GM23338 (cell line): ENCODE results near the gene DBF4B. TPM values are rescaled to one million over a fixed set of nuclear protein-coding genes. Genes with fewer than 3 reads are reported as not detected.

Experiments
- ATAC-seq: fragments of 200-7000 bp; cut with Tn5 transposase; 3 replicates; pipeline ENCODE4 v1.9.1; 2020
- DNase-seq: peaks from one replicate; pipeline ENCODE4 v3.0.0-alpha.2; 2015; ENCODE audit warnings: low spot score
- H2AFZ ChIP-seq: fragments of 200-600 bp; sonication (generic); 2 replicates; pipeline ENCODE4 v1.8.0; 2016; ENCODE audit warnings: antibody characterized with exemption, mild to moderate bottlenecking, moderate library complexity
- H3F3A ChIP-seq: fragments of 200-600 bp; sonication (generic); replicated peaks from 2 replicates; pipeline ENCODE4 v1.8.0; 2017; ENCODE audit warnings: antibody characterized with exemption, mixed run types, low read depth
- H3K27ac ChIP-seq: fragments of 200-600 bp; sonication (generic); 2 replicates; pipeline ENCODE4 v1.6.1; 2016; ENCODE audit warnings: low read depth
- H3K27me3 ChIP-seq: fragments of 200-600 bp; sonication (generic); 2 replicates; pipeline ENCODE4 v1.8.0; 2016; ENCODE audit warnings: mild to moderate bottlenecking, mixed run types, moderate library complexity; ENCODE audit not compliant: insufficient read depth
- H3K36me3 ChIP-seq: fragments of 200-600 bp; sonication (generic); 2 replicates; pipeline ENCODE4 v1.8.0; 2016; ENCODE audit warnings: mild to moderate bottlenecking; ENCODE audit not compliant: insufficient read depth
- H3K4me1 ChIP-seq: fragments of 200-600 bp; sonication (generic); 2 replicates; pipeline ENCODE4 v1.8.0; 2016; ENCODE audit warnings: mild to moderate bottlenecking, moderate library complexity; ENCODE audit not compliant: insufficient read depth
- H3K4me2 ChIP-seq: fragments of 200-600 bp; sonication (generic); 2 replicates; pipeline ENCODE4 v1.7.1; 2017; ENCODE audit warnings: mixed run types
- H3K4me3 ChIP-seq: fragments of 200-600 bp; sonication (generic); 2 replicates; pipeline ENCODE4 v1.6.1; 2016; ENCODE audit warnings: mixed run types
- H3K79me2 ChIP-seq: fragments of 200-600 bp; sonication (generic); replicated peaks from 2 replicates; pipeline ENCODE4 v1.8.0; 2017; ENCODE audit warnings: mild to moderate bottlenecking; ENCODE audit not compliant: insufficient read depth
- H3K9me2 ChIP-seq: fragments of 200-600 bp; sonication (generic); 2 replicates; pipeline ENCODE4 v1.8.0; 2017; ENCODE audit not compliant: insufficient read depth
- H4K20me1 ChIP-seq: fragments of 200-600 bp; sonication (generic); replicated peaks from 2 replicates; pipeline ENCODE4 v1.8.0; 2017; ENCODE audit warnings: mild to moderate bottlenecking; ENCODE audit not compliant: insufficient read depth
- H3K27ac Mint-ChIP-seq: 2 replicates; pipeline ENCODE4 v1.8.0; 2020; ENCODE audit warnings: inconsistent platforms, mild to moderate bottlenecking, moderate library complexity, mixed read lengths
- H3K27me3 Mint-ChIP-seq: 3 replicates; pipeline ENCODE4 v1.8.0; 2022; ENCODE audit warnings: low read depth, mild to moderate bottlenecking, moderate library complexity, mixed read lengths, inconsistent platforms; ENCODE audit not compliant: insufficient read depth, poor library complexity
- H3K36me3 Mint-ChIP-seq: 3 replicates; pipeline ENCODE4 v1.8.0; 2021; ENCODE audit warnings: low read depth, mild to moderate bottlenecking, inconsistent platforms, moderate library complexity, mixed read lengths
- H3K4me1 Mint-ChIP-seq: 3 replicates; pipeline ENCODE4 v1.8.0; 2020; ENCODE audit warnings: mild to moderate bottlenecking, inconsistent platforms, mixed read lengths
- H3K4me3 Mint-ChIP-seq: 3 replicates; pipeline ENCODE4 v1.8.0; 2021; ENCODE audit warnings: moderate library complexity, mild to moderate bottlenecking, inconsistent platforms, mixed read lengths
- H3K9me3 Mint-ChIP-seq: 3 replicates; pipeline ENCODE4 v1.8.0; 2020; ENCODE audit warnings: moderate library complexity, mild to moderate bottlenecking, inconsistent platforms, mixed read lengths
- CTCF ChIP-seq, 2 experiments: fragments of 200-600 bp in 1 of 2; sonication (generic) in 1 of 2; conservative IDR thresholded peaks; 2 replicates each; pipeline versions ENCODE4 v1.5.1 to v1.6.1; 2016 to 2017; ENCODE audit warnings: antibody characterized with exemption in 2 of 2, low read depth in 2 of 2, mild to moderate bottlenecking in 2 of 2, moderate library complexity in 1 of 2
- EZH2 ChIP-seq: fragments of 200-600 bp; sonication (generic); IDR thresholded peaks from one replicate; pipeline ENCODE4 v1.8.0; 2017; ENCODE audit warnings: antibody characterized with exemption, mild to moderate bottlenecking, low read depth; ENCODE audit not compliant: unreplicated experiment
- EZH2phosphoT487 ChIP-seq: fragments of 200-600 bp; sonication (generic); IDR thresholded peaks from one replicate; pipeline ENCODE4 v1.8.1; 2018; ENCODE audit warnings: antibody characterized with exemption; ENCODE audit not compliant: unreplicated experiment
- JUNB ChIP-seq: IDR thresholded peaks from one replicate; pipeline ENCODE4 v1.6.1; 2016; ENCODE audit warnings: antibody characterized with exemption; ENCODE audit not compliant: unreplicated experiment
- NANOG ChIP-seq: IDR thresholded peaks from 2 replicates; pipeline ENCODE4 v1.6.1; 2016; ENCODE audit warnings: antibody characterized with exemption, borderline replicate concordance
- POLR2AphosphoS5 ChIP-seq: IDR thresholded peaks from 2 replicates; pipeline ENCODE4 v1.6.1; 2016; ENCODE audit warnings: antibody characterized with exemption, low read depth
- STAT1 ChIP-seq: IDR thresholded peaks from one replicate; pipeline ENCODE4 v1.6.1; 2016; ENCODE audit warnings: antibody characterized with exemption; ENCODE audit not compliant: unreplicated experiment
- polyA plus RNA-seq: library from polyadenylated mRNA; unstranded; fragments of >200 nt; fragmentation: Nextera tagmentation; extraction: Ambion mirVana; gene quantifications from 2 replicates; pipeline ENCODE4 v1.2.1, GENCODE V29; 2016
- total RNA-seq: library from RNA; depleted of rRNA; stranded (reverse); fragments of >200 nt; shearing (Covaris generic); gene quantifications from 2 replicates; pipeline ENCODE4 v1.2.3, GENCODE V29; 2014
- TF ChIP-seq, protein P1 (sequence below): fragments of 250-450 bp; sonication (Bioruptor Pico); IDR thresholded peaks from 2 replicates; pipeline ENCODE4 v1.5.0; 2020; ENCODE audit warnings: mild to moderate bottlenecking, moderate library complexity

The DBF4B gene
- total and polyA plus RNA-seq, 2 experiments from 2014 or later = 9.9 to 16.4 TPM

DNA sequence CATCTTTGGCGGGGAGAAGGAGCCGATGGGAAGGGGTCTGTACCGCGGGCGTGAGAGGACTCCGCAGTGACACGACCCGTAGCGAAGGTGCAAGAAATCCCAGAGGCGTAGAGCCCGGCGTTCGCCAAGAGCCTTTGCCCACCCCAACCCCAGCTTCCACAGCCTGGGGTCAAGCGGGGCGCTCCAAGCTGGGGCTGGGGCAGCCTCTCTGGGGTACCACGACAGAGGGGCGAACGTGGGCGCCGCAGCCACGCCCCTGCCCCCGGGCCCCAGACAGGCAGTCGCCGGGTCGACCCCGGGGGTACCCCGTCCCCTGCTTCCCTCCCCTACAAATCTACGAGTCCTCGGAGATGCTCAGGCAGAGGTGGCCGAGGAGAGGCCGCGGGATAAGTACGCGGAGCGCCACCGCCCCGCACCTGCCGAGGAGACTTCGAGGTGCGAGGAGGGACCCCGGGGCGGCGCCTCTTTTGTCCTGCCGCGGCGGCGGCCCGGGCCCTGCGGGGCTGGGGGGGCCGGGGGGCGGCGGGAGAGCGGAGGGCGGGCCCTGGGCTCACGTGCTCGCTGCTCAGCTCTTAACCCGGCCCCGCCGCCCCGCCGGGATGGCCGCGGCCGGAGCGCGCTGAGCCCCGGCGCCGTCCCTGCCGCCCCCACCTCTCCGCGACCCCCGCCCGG is 50.1 kb downstream of the DBF4B start, which contains the start of gene ADAM11:
ADAM11 (plus strand) TSS at position 575 of the 672 bp plus-strand sequence. CDS start 212 bp downstream, outside the sequence.
- Mint-ChIP-seq H3K4me3 (peak within 1 kb of the TSS; percentile 65), H3K27ac (no peak within 1 kb of the TSS), H3K9me3 (no peaks in the 10 kb centered on the region), H3K27me3 (peaks cover 40% of the 10 kb centered on the region), H3K36me3 (no peaks in the 10 kb centered on the region), H3K4me1 (no peaks in the 10 kb centered on the region)
- Histone ChIP-seq H3K9me2 (no peaks in the 10 kb centered on the region), H3K4me2 (peak within 1 kb of the TSS; percentile 91), H3F3A (no peaks in the 10 kb centered on the region; the same call in 1 of the 2 replicates), H3K27me3 (peaks cover 52% of the 10 kb centered on the region), H3K36me3 (no peaks in the 10 kb centered on the region), H3K27ac (no peak within 1 kb of the TSS), H3K79me2 (no peaks in the 10 kb centered on the region), H3K4me3 (peak within 1 kb of the TSS; percentile 64), H2AFZ (peak within 1 kb of the TSS; percentile 94), H3K4me1 (no peaks in the 10 kb centered on the region), H4K20me1 (no peaks in the 10 kb centered on the region)
- DNase-seq (peak; percentile 69), ATAC-seq (peak; percentile 62)
- TF ChIP-seq EZH2 (peak; percentile 56), CTCF (conservative IDR thresholded peaks at IDR 0.05; ENCODE audit: low read depth in 2 of 2) (no peak)

DNA sequence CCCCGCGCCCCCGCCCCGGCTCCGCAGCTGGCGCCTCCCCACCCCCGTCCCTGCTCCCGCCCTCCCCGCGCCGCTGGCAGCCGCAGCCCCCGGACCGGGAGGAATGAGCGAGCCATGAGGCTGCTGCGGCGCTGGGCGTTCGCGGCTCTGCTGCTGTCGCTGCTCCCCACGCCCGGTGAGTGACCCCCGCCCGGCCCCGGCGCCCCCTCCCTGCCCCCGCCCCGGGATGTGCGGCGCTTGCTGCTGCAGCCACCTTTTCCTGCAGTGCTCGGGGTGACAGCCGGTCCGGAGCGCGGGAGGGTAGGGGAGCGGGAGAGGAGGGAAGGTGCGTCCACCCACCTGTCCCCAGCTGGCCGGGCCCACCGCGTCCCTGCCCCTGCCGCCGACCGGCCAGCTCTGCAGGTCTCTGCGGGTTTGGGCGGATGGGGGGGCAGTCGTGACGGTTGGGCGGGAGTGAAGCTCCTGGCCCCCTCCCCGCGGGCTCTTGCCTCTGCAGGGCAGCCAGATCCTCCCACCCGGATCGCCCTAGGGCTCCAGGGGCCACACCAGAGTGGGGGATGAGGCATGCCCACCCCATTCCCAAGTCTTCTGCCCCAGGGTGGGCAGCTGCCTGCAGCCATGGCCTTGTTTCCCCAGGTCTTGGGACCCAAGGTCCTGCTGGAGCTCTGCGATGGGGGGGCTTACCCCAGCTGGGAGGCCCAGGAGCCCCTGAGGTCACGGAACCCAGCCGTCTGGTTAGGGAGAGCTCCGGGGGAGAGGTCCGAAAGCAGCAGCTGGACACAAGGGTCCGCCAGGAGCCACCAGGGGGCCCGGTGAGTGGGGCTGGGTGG is 50.8 kb downstream of the DBF4B start:
- Histone ChIP-seq H3K27ac (no peak overlapping the region), H3K36me3 (no peaks in the 10 kb centered on the region), H3K79me2 (no peaks in the 10 kb centered on the region), H3K27me3 (peaks cover 52% of the 10 kb centered on the region), H4K20me1 (no peaks in the 10 kb centered on the region), H2AFZ (peak overlapping the region; percentile 69; the same call in 1 of the 2 replicates), H3F3A (no peaks in the 10 kb centered on the region; the same call in 1 of the 2 replicates), H3K4me3 (peak overlapping the region; percentile 57), H3K4me1 (no peaks in the 10 kb centered on the region), H3K9me2 (no peaks in the 10 kb centered on the region), H3K4me2 (peak overlapping the region; percentile 88)
- ATAC-seq (peak; percentile 19), DNase-seq (no peak)
- H3K9me3 Mint-ChIP-seq = no peaks in the 10 kb centered on the region
- peaks cover 39% of the 10 kb centered on the region for H3K27me3 Mint-ChIP-seq
- H3K27ac Mint-ChIP-seq = no peak overlapping the region
- H3K36me3 Mint-ChIP-seq = no peaks in the 10 kb centered on the region
- no peaks in the 10 kb centered on the region for H3K4me1 Mint-ChIP-seq
- peak overlapping the region; percentile 19; the same call in 1 of the 3 replicates for H3K4me3 Mint-ChIP-seq
- no peak for TF ChIP-seq POLR2AphosphoS5
- no peak for TF ChIP-seq EZH2phosphoT487
- TF ChIP-seq EZH2 = peak; percentile 59
- TF ChIP-seq CTCF (conservative IDR thresholded peaks at IDR 0.05; ENCODE audit: low read depth in 2 of 2) = peak in 1 of 2 experiments; percentile 30; a peak in 2 of 4 replicates
- TF ChIP-seq NANOG = no peak
- no peak for TF ChIP-seq JUNB
- no peak for TF ChIP-seq STAT1
- TF ChIP-seq, protein P1, sequence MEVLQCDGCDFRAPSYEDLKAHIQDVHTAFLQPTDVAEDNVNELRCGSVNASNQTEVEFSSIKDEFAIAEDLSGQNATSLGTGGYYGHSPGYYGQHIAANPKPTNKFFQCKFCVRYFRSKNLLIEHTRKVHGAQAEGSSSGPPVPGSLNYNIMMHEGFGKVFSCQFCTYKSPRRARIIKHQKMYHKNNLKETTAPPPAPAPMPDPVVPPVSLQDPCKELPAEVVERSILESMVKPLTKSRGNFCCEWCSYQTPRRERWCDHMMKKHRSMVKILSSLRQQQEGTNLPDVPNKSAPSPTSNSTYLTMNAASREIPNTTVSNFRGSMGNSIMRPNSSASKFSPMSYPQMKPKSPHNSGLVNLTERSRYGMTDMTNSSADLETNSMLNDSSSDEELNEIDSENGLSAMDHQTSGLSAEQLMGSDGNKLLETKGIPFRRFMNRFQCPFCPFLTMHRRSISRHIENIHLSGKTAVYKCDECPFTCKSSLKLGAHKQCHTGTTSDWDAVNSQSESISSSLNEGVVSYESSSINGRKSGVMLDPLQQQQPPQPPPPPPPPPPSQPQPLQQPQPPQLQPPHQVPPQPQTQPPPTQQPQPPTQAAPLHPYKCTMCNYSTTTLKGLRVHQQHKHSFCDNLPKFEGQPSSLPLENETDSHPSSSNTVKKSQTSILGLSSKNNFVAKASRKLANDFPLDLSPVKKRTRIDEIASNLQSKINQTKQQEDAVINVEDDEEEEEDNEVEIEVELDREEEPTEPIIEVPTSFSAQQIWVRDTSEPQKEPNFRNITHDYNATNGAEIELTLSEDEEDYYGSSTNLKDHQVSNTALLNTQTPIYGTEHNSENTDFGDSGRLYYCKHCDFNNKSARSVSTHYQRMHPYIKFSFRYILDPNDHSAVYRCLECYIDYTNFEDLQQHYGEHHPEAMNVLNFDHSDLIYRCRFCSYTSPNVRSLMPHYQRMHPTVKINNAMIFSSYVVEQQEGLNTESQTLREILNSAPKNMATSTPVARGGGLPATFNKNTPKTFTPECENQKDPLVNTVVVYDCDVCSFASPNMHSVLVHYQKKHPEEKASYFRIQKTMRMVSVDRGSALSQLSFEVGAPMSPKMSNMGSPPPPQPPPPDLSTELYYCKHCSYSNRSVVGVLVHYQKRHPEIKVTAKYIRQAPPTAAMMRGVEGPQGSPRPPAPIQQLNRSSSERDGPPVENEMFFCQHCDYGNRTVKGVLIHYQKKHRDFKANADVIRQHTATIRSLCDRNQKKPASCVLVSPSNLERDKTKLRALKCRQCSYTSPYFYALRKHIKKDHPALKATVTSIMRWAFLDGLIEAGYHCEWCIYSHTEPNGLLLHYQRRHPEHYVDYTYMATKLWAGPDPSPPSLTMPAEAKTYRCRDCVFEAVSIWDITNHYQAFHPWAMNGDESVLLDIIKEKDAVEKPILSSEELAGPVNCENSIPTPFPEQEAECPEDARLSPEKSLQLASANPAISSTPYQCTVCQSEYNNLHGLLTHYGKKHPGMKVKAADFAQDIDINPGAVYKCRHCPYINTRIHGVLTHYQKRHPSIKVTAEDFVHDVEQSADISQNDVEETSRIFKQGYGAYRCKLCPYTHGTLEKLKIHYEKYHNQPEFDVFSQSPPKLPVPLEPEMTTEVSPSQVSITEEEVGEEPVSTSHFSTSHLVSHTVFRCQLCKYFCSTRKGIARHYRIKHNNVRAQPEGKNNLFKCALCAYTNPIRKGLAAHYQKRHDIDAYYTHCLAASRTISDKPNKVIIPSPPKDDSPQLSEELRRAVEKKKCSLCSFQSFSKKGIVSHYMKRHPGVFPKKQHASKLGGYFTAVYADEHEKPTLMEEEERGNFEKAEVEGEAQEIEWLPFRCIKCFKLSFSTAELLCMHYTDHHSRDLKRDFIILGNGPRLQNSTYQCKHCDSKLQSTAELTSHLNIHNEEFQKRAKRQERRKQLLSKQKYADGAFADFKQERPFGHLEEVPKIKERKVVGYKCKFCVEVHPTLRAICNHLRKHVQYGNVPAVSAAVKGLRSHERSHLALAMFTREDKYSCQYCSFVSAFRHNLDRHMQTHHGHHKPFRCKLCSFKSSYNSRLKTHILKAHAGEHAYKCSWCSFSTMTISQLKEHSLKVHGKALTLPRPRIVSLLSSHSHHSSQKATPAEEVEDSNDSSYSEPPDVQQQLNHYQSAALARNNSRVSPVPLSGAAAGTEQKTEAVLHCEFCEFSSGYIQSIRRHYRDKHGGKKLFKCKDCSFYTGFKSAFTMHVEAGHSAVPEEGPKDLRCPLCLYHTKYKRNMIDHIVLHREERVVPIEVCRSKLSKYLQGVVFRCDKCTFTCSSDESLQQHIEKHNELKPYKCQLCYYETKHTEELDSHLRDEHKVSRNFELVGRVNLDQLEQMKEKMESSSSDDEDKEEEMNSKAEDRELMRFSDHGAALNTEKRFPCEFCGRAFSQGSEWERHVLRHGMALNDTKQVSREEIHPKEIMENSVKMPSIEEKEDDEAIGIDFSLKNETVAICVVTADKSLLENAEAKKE (CRISPR knock-in tag) = no peak
